Uterus (tissue), 4 donors: ENCODE results near the gene ELMO1. TPM values are rescaled to one million over a fixed set of nuclear protein-coding genes. Genes with fewer than 3 reads are reported as not detected.

Source experiments
- DNase-seq, 2 donors: peaks; one replicate each; pipeline ENCODE4 v3.0.0-alpha.2; 2019 to 2020
- H3K27ac ChIP-seq, 2 donors: fragments of 200-600 bp; sonication (generic); 1 replicate in 1 of 2; 2 replicates in 1 of 2; pipeline ENCODE4 v1.5.1; 2016 to 2018
- H3K27me3 ChIP-seq, 2 donors: fragments of 200-600 bp; sonication (generic); one replicate each; pipeline ENCODE4 v1.5.1; 2018 to 2019; ENCODE audit warnings: control low read depth in 1 of 2
- H3K36me3 ChIP-seq, 2 donors: fragments of 200-600 bp; sonication (generic); one replicate each; pipeline ENCODE4 v1.5.1; 2019; ENCODE audit warnings: control low read depth in 1 of 2
- H3K4me1 ChIP-seq, 2 donors: fragments of 200-600 bp; sonication (generic); one replicate each; pipeline ENCODE4 v1.5.1; 2018 to 2019; ENCODE audit warnings: control low read depth in 1 of 2
- H3K4me3 ChIP-seq, 2 donors: fragments of 200-600 bp; sonication (generic); 1 replicate in 1 of 2; 2 replicates in 1 of 2; pipeline ENCODE4 v1.5.1; 2018 to 2019; ENCODE audit warnings: mild to moderate bottlenecking in 1 of 2
- H3K9me3 ChIP-seq, 2 donors: fragments of 200-600 bp; sonication (generic); one replicate each; pipeline ENCODE4 v1.5.1; 2019; ENCODE audit warnings: control low read depth in 1 of 2
- CTCF ChIP-seq, 4 experiments: fragments of 200-600 bp in 2 of 4; fragments of 450-650 bp in 2 of 4; sonication (generic) in 2 of 4; IDR thresholded peaks; one replicate each; pipeline ENCODE4 v1.5.1; 2016 to 2019; ENCODE audit warnings: antibody characterized with exemption in 4 of 4, mild to moderate bottlenecking in 2 of 4, moderate library complexity in 1 of 4
- POLR2A ChIP-seq, 2 donors: fragments of 450-650 bp; IDR thresholded peaks; one replicate each; pipeline ENCODE4 v1.6.1; 2016; ENCODE audit warnings: antibody characterized with exemption in 2 of 2, mild to moderate bottlenecking in 1 of 2, moderate library complexity in 1 of 2
- intact Hi-C: fragments of 100-400 bp; cut with DNase I; formaldehyde crosslinking; loops from one replicate; pipeline ENCODE4 v1.15.1; 2023; ENCODE audit warnings: low total_unique reads
- total RNA-seq, 4 donors: library from RNA; depleted of rRNA in 3 of 4; stranded (reverse); fragments of >200 nt in 3 of 4; gene quantifications; one replicate each; pipeline versions ENCODE4 v1.1.0 to v1.2.4, GENCODE V29; 2014 to 2023
- donor health status: DM: yes; HTN: yes; CAD: no.

Gene ELMO1
- total RNA-seq, 4 donors from 2014 or later, result 37.9 to 64.7 (median 55.5) TPM

- Histone ChIP-seq H3K27me3 (no peaks in the 10 kb centered on the region), H3K9me3 (no peaks in the 10 kb centered on the region), H3K27ac (no peak overlapping the region), H3K4me3 (no peak overlapping the region), H3K4me1 (no peaks in the 10 kb centered on the region), H3K36me3 (no peaks in the 10 kb centered on the region)
- intact Hi-C loops, result no loop called here
- no peak for DNase-seq
- TF ChIP-seq CTCF (IDR thresholded peaks at IDR 0.05) (no peak), POLR2A (IDR thresholded peaks at IDR 0.05) (no peak)
Measured at GRCh38 chr7:37390114-37390513, 58.5 kb downstream of the ELMO1 start.

- H3K4me1 ChIP-seq, result no peaks in the 10 kb centered on the region
- no peak for DNase-seq
- TF ChIP-seq POLR2A (IDR thresholded peaks at IDR 0.05) (no peak), CTCF (IDR thresholded peaks at IDR 0.05) (no peak)
- no peaks in the 10 kb centered on the region for H3K36me3 ChIP-seq
- H3K27me3 ChIP-seq, result no peaks in the 10 kb centered on the region
- peak overlapping the region; percentile 20 to 51 for H3K27ac ChIP-seq
- H3K9me3 ChIP-seq, result no peaks in the 10 kb centered on the region
- intact Hi-C loops, result no loop called here
- H3K4me3 ChIP-seq, result no peak overlapping the region
Measured at GRCh38 chr7:37388811-37389210, 59.9 kb downstream of the ELMO1 start.

- no peak for TF ChIP-seq POLR2A (IDR thresholded peaks at IDR 0.05)
- no peak for TF ChIP-seq CTCF (IDR thresholded peaks at IDR 0.05)
- Histone ChIP-seq H3K36me3 (no peaks in the 10 kb centered on the region), H3K4me1 (no peaks in the 10 kb centered on the region), H3K27me3 (no peaks in the 10 kb centered on the region), H3K27ac (peak overlapping the region in 1 of 2 donors; percentile 33), H3K4me3 (no peak overlapping the region), H3K9me3 (no peaks in the 10 kb centered on the region)
- peak in 1 of 2 donors; percentile 25 for DNase-seq
- intact Hi-C loops, result no loop called here
Measured at GRCh38 chr7:37385787-37386186, 62.9 kb downstream of the ELMO1 start.

GRCh38 chr7:37382546-37383088 lies 66.0 kb downstream of the ELMO1 start:
- H3K27ac ChIP-seq, result no peak overlapping the region
- intact Hi-C loops, result no loop called here
- TF ChIP-seq POLR2A (IDR thresholded peaks at IDR 0.05), result no peak
- TF ChIP-seq CTCF (IDR thresholded peaks at IDR 0.05), result no peak
- no peak for DNase-seq
- H3K27me3 ChIP-seq, result no peaks in the 10 kb centered on the region
- H3K4me3 ChIP-seq, result no peak overlapping the region
- H3K4me1 ChIP-seq, result no peaks in the 10 kb centered on the region
- H3K9me3 ChIP-seq, result no peaks in the 10 kb centered on the region
- no peaks in the 10 kb centered on the region for H3K36me3 ChIP-seq

GRCh38 chr7:37380831-37381230 lies 67.8 kb downstream of the ELMO1 start:
- H3K27me3 ChIP-seq, result no peaks in the 10 kb centered on the region
- H3K27ac ChIP-seq, result no peak overlapping the region
- H3K9me3 ChIP-seq, result no peaks in the 10 kb centered on the region
- DNase-seq, result no peak
- no peaks in the 10 kb centered on the region for H3K36me3 ChIP-seq
- H3K4me3 ChIP-seq, result no peak overlapping the region
- TF ChIP-seq POLR2A (IDR thresholded peaks at IDR 0.05) (no peak), CTCF (IDR thresholded peaks at IDR 0.05) (no peak)
- intact Hi-C loops, result no loop called here
- H3K4me1 ChIP-seq, result no peaks in the 10 kb centered on the region
